ENCODE results near the gene VDAC1. TPM values are rescaled to one million over a fixed set of nuclear protein-coding genes. Genes with fewer than 3 reads are reported as not detected.

The VDAC1 gene
- total and polyA plus RNA-seq, 10 of the 15 experiments (the other 5 are each of a cell fraction or from before 2014, with no cell fraction given), result 245 to 488 (median 349) TPM

GRCh38 chr5:133933670-133934295 lies 71.0 kb downstream of the VDAC1 start:
- ChIA-PET RAD21 (ENCODE audit: unreplicated experiment) (no interaction called here), CTCF (interaction anchor here (0.7 to 1.7 kb wide), 4 partner anchors 28 to 65 kb away, joined by 3 to 5 read pairs (median 4); no protein-coding TSS in a partner anchor), POLR2A (interaction anchor here (1.3 kb wide), 1 partner anchor 24 kb away, joined by 3 read pairs; no protein-coding TSS in a partner anchor), SMC1A (ENCODE audit: uncharacterized antibody, unreplicated experiment) (interaction anchor here (1.1 kb wide), 1 partner anchor 46 kb away, joined by 5 read pairs; no protein-coding TSS in a partner anchor)
- DNase-seq (ENCODE audit: low read depth, low spot score) (no peak), ATAC-seq (no peak), FAIRE-seq (no peak)
- BruUV-seq (replicated peaks), result no TSS peak
- H3K79me2 ChIP-seq (ENCODE audit: control insufficient read depth, insufficient read depth, low read length), result no peaks in the 10 kb centered on the region
- intact Hi-C loops (cut with micrococcal nuclease; ENCODE audit: unreplicated experiment), result no loop called here
- no peaks in the 10 kb centered on the region for H3K27me3 ChIP-seq (replicated peaks in 1 of 2; ENCODE audit: control insufficient read depth in 2 of 2, insufficient read depth in 2 of 2, low read length in 1 of 2)
- no peaks in the 10 kb centered on the region for H4K20me1 ChIP-seq (ENCODE audit: control insufficient read depth, insufficient read depth)
- 93% methylated on average over 12 of the region's 12 CpGs for WGBS (ENCODE audit: insufficient coverage, insufficient replicate concordance, low lambda C conversion rate, missing lambda C conversion rate)
- no peak overlapping the region for H3K9ac ChIP-seq (ENCODE audit: control insufficient read depth, insufficient read depth, low read length)
- in situ Hi-C loops (cut with MboI), result no loop called here
- peak overlapping the region; percentile 49 for H2AFZ ChIP-seq (ENCODE audit: control insufficient read depth, low read depth, low read length)
- H3K36me3 ChIP-seq (ENCODE audit: control insufficient read depth in 2 of 2, insufficient read depth in 2 of 2, low read length in 1 of 2), result no peaks in the 10 kb centered on the region
- no peak overlapping the region for H3K27ac ChIP-seq (ENCODE audit: control insufficient read depth, insufficient read depth)
- H3K4me3 ChIP-seq, result no peak overlapping the region
- no peaks in the 10 kb centered on the region for H3K9me3 ChIP-seq (replicated peaks; ENCODE audit: control insufficient read depth, insufficient read depth, low read length)
- peaks cover 73% of the 10 kb centered on the region for H3K4me1 ChIP-seq (ENCODE audit: control insufficient read depth, insufficient read depth, low read length)
- no peak overlapping the region for H3K4me2 ChIP-seq (ENCODE audit: control insufficient read depth, insufficient read depth)
- TF ChIP-seq MEF2B (IDR thresholded peaks at IDR 0.05; ENCODE audit: partially characterized antibody, poor library complexity, severe bottlenecking), result peak; percentile 35
- no peak for TF ChIP-seq PBX3 (IDR thresholded peaks at IDR 0.05; ENCODE audit: insufficient replicate concordance, low read depth, low read length)
- TF ChIP-seq EED (IDR thresholded peaks at IDR 0.05; ENCODE audit: low read depth), result 0 out of 2 replicates have a peak, but pooled peaks have one; percentile 10
- peak; percentile 26 to 47; a peak in 2 of 4 replicates for TF ChIP-seq IKZF2 (IDR thresholded peaks at IDR 0.05)
- TF ChIP-seq TCF12 (IDR thresholded peaks at IDR 0.05; ENCODE audit: low read depth, low read length), result 0 out of 2 replicates have a peak, but pooled peaks have one; percentile 29
- TF ChIP-seq MLLT1 (IDR thresholded peaks at IDR 0.05), result 0 out of 2 replicates have a peak, but pooled peaks have one; percentile 32
- TF ChIP-seq IKZF1 (conservative IDR thresholded peaks at IDR 0.05), result no peak; the same call in 1 of the 2 replicates
- TF ChIP-seq HDGF (IDR thresholded peaks at IDR 0.05), result peak; percentile 45; the same call in 1 of the 2 replicates
- TF ChIP-seq EGR1 (IDR thresholded peaks at IDR 0.05; ENCODE audit: borderline replicate concordance in 1 of 2, low read depth in 2 of 2, low read length in 2 of 2), result peak in 1 of 2 experiments; percentile 53; a peak in 1 of 3 replicates
